ENCODE data around the gene ATP6V1F.

ATP6V1F gene

DNA sequence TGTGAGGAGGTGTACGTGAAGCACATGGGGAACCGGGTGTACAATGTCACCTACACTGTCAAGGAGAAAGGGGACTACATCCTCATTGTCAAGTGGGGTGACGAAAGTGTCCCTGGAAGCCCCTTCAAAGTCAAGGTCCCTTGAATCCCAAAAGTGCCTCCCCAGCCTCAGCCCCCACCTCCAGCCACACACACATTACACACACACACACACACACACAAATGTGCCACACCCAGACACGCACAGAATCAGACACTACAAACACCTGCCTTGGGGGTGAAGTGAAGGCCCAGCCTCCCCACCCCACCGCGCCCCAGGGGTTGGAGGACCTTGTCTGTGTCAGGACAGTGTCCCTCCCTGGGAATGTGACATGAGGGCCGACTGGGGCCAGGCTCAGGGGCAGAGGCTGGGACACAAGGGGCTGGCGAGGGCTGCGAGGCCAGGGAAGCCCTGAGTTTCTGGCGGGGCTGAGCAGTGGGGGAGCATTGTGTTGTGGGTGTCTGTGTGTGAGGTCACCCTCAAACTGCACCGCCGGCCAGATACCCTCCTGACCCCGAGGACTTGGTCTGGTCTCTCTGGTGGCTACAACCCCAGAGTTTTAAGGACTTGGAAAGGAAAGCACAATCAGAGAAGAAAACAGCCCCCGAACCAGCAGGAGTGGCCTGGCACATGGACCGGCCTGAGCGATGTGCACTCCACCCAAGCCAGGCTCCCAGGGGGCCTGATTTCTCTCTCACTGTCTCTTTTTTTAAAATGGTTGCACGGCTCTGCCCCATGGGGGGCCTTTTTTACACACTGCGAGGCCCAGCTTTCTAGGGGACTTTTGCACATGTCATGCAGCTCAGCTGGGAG is 4.0 kb upstream of the ATP6V1F start:
- Histone ChIP-seq H3K4me3 (ENCODE audit: low read depth, low read length) (no peak overlapping the region), H3K4me1 (ENCODE audit: control insufficient read depth, insufficient read depth, low read length) (peaks cover under 1% of the 10 kb centered on the region), H3K36me3 (ENCODE audit: control insufficient read depth, insufficient read depth, low read length) (peaks cover 28% of the 10 kb centered on the region), H3K9ac (ENCODE audit: low read depth, low read length) (no peak overlapping the region), H3K27me3 (ENCODE audit: control insufficient read depth, insufficient read depth, low read length) (no peaks in the 10 kb centered on the region), H3K9me3 (ENCODE audit: control insufficient read depth, insufficient read depth, low read length) (no peaks in the 10 kb centered on the region)

DNA sequence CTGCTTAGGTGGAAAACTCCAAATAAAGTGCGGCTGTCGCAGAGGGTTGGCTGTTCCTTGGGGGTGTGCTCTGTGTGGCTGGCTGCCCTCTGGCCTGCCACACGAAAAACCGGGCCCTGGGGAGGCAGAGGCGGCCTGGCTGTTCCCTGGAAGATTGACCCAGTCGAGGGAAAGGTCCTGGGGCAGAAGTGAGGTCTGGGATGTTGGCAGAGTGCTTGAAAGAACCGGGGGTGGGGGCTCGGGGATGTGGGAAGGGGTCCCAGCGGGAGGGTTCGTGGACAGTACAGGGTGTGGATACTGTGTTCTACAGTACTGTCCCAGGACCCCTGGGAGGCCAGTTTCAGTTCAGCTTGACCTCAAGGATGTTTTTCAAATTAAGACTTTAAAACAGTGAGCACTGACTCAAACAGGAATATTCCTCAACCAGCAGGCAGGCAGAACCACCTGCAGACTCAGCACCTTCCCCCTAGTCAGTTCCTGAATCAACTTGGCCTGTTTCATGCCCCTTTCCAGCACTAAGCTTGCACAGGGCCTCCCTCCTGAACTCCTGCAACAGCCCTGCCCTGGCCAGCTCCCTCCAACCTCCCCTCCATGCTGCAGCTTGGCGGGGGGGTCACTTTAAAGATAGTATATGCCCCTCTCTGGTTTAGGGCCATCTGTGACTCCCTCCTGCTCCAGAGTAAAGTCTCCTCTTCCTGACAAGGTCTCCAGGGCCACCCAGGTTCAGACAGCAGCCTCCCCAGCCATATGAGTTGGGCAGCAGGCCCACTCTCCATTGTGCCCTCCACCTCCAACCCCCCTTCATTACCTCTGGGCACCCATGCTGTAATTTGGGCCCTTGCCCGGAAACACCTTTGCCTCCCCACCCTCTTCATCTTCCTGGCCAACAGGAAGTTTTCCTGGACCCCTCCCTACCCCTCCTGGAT is 3.2 kb upstream of the ATP6V1F start:
- H3K4me3 ChIP-seq (ENCODE audit: low read depth, low read length): no peak overlapping the region
- H3K36me3 ChIP-seq (ENCODE audit: control insufficient read depth, insufficient read depth, low read length): peaks cover 19% of the 10 kb centered on the region
- peaks cover 4% of the 10 kb centered on the region for H3K4me1 ChIP-seq (ENCODE audit: control insufficient read depth, insufficient read depth, low read length)
- H3K9ac ChIP-seq (ENCODE audit: low read depth, low read length): no peak overlapping the region
- H3K9me3 ChIP-seq (ENCODE audit: control insufficient read depth, insufficient read depth, low read length): no peaks in the 10 kb centered on the region
- no peaks in the 10 kb centered on the region for H3K27me3 ChIP-seq (ENCODE audit: control insufficient read depth, insufficient read depth, low read length)

DNA sequence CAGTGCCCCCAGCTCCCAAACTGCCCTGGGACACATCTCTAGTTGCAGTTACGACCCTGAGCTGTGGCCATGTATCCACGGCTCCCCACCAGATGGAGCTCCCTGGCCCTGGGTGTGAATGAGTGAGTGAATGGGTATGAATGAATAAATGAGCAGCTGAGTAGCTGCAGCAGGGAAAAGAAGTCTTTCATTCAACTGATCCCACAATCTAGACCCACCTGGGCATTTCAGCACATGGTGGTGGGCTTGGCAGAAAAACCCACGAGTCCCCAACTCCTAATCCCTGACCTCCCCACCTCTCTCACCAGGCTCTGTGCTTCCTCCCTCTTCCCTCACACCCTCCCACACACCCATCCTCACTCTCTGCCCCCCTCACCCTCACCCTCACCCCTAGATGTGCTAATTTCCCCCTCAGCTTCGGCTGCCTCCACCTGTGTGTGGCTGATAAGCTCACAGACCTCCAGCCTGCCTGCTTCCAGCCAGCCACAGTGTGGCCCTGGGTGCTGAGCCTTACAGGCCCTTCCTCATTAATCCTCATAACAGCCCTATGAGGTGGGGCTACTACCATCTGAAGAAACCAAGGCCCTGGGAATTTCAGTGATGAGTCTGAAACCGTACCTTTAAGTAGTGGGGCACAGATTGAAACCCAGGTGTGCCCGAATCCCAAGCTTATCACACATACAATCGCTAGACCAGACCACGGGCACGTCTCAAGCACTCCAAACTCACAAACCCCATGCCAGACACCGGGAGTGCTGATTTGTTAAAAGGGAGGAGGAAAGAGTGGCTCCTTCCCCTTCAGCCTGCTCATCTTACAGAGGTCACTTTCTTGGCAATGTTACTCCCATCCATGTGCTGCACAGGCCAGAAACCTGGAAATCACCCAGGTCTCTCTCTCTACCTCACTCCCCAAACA is 2.2 kb upstream of the ATP6V1F start:
- peaks cover 4% of the 10 kb centered on the region for H3K4me1 ChIP-seq (ENCODE audit: control insufficient read depth, insufficient read depth, low read length)
- H3K27me3 ChIP-seq (ENCODE audit: control insufficient read depth, insufficient read depth, low read length): no peaks in the 10 kb centered on the region
- H3K4me3 ChIP-seq (ENCODE audit: low read depth, low read length): no peak overlapping the region
- peaks cover 17% of the 10 kb centered on the region for H3K36me3 ChIP-seq (ENCODE audit: control insufficient read depth, insufficient read depth, low read length)
- H3K9ac ChIP-seq (ENCODE audit: low read depth, low read length): no peak overlapping the region
- no peaks in the 10 kb centered on the region for H3K9me3 ChIP-seq (ENCODE audit: control insufficient read depth, insufficient read depth, low read length)

DNA sequence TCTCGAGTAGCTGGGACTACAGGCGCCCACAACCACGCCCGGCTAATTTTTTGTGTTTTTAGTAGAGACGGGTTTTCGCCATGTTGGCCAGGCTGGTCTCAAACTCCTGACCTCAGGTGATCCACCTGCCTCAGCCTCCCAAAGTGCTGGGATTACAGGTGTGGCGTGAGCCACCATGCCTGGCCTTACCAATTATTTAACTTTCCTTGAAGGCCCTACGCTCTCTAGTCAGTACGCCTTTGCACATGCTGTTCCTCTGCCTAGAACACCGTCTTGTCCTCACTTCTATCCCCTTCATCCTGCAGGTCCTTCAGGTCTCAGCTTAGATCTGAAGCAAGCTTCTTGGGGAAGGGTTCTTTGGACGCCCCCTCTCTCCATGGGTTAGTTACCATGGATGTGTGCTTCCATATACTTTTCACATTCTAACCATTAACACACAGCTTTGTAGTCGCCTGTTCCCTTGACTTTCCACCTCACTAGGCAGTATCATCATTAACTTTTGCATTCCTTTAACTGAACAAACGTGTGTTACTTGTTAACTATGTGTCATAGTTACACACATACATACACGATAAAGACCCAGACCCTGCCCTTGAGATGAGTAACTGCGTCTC is 592 bp upstream of the ATP6V1F start:
- Histone ChIP-seq H3K4me3 (ENCODE audit: low read depth, low read length) (peak overlapping the region; percentile 97), H3K9ac (ENCODE audit: low read depth, low read length) (no peak overlapping the region), H3K9me3 (ENCODE audit: control insufficient read depth, insufficient read depth, low read length) (no peaks in the 10 kb centered on the region), H3K4me1 (ENCODE audit: control insufficient read depth, insufficient read depth, low read length) (peaks cover 4% of the 10 kb centered on the region), H3K27me3 (ENCODE audit: control insufficient read depth, insufficient read depth, low read length) (peaks cover under 1% of the 10 kb centered on the region), H3K36me3 (ENCODE audit: control insufficient read depth, insufficient read depth, low read length) (peaks cover 20% of the 10 kb centered on the region)

DNA sequence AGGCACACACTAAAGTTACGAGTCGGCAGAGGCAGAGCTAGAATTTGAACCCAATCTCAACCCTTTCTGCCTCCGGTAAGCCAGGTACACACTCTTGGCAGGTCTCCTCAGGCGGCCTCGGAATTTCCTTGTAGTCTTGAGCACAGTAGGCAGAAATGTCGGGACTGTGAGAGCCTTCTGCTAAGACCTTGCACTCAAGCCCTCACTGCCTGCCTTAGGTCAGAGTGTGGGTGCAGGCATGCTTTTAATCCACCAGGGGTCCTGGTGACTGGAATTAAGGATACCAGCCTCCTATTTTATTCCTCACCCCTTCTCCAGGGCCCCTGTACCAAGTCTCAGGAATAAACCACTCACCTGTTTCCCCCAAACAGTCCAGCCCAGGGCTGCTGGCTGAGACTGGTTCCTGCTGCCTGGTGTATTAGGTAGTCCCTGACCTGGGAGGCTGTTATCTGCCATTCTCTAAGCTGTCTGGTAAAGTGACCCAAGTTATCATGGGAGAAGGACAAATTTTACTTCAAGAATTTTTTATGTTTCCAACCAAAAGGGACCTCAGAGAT is 855 bp downstream of the ATP6V1F start:
- Histone ChIP-seq H3K36me3 (ENCODE audit: control insufficient read depth, insufficient read depth, low read length) (peaks cover 17% of the 10 kb centered on the region), H3K27me3 (ENCODE audit: control insufficient read depth, insufficient read depth, low read length) (peaks cover 10% of the 10 kb centered on the region), H3K4me3 (ENCODE audit: low read depth, low read length) (peak overlapping the region; percentile 97), H3K9ac (ENCODE audit: low read depth, low read length) (peak overlapping the region; percentile 90), H3K9me3 (ENCODE audit: control insufficient read depth, insufficient read depth, low read length) (no peaks in the 10 kb centered on the region), H3K4me1 (ENCODE audit: control insufficient read depth, insufficient read depth, low read length) (peaks cover 9% of the 10 kb centered on the region)

DNA sequence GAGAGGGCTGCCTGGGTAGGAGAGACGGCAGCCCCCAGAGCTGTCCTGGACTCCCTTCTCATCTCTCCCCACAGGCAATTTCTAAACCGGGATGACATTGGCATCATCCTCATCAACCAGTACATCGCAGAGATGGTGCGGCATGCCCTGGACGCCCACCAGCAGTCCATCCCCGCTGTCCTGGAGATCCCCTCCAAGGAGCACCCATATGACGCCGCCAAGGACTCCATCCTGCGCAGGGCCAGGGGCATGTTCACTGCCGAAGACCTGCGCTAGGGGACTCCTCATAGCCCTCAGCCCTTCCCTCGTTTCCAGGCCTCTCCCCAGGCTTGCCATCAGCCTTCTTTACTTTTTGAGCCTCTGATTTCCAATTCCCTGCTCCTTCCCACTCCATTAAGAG is 2.6 kb downstream of the ATP6V1F start:
- Histone ChIP-seq H3K9ac (ENCODE audit: low read depth, low read length) (no peak overlapping the region), H3K36me3 (ENCODE audit: control insufficient read depth, insufficient read depth, low read length) (peaks cover 13% of the 10 kb centered on the region), H3K9me3 (ENCODE audit: control insufficient read depth, insufficient read depth, low read length) (no peaks in the 10 kb centered on the region), H3K4me3 (ENCODE audit: low read depth, low read length) (no peak overlapping the region), H3K4me1 (ENCODE audit: control insufficient read depth, insufficient read depth, low read length) (peaks cover 13% of the 10 kb centered on the region), H3K27me3 (ENCODE audit: control insufficient read depth, insufficient read depth, low read length) (peaks cover 17% of the 10 kb centered on the region)

DNA sequence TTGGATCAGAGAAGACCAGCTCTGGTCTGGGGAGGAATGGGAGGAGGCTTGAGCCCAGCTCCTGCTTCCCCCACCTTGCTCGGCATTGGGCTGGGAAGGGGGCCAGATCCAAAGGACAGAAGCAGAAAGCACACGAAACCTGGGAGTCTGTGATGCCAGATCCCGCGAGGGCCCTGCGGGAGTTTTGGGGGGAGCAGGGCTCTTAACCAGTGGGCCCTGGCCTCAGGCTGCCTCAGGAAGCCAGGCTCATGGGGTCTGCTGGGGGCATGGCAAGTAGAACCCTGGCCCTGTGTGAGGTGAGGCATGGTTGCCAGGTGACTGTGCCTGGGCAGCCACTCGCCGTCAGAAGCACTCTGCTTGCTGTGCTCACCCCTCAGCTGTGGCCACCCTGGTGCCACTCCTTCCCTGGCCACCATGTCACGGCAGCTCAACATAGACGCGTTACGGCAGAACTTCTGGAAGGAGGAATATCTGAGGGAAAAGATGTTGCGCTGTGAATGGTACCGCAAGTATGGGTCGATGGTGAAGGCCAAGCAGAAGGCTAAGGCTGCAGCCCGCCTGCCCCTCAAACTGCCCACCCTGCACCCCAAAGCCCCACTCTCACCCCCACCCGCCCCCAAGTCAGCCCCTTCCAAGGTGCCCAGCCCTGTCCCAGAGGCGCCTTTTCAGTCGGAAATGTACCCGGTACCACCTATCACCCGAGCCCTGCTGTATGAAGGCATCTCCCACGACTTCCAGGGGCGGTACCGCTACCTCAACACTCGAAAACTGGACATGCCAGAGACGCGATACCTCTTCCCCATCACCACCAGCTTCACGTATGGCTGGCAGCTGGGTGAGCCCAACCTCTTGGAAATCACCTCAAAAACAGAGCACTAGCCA is 3.6 kb downstream of the ATP6V1F start:
- Histone ChIP-seq H3K36me3 (ENCODE audit: control insufficient read depth, insufficient read depth, low read length) (peaks cover 13% of the 10 kb centered on the region), H3K4me3 (ENCODE audit: low read depth, low read length) (no peak overlapping the region), H3K9me3 (ENCODE audit: control insufficient read depth, insufficient read depth, low read length) (no peaks in the 10 kb centered on the region), H3K27me3 (ENCODE audit: control insufficient read depth, insufficient read depth, low read length) (peaks cover 26% of the 10 kb centered on the region), H3K9ac (ENCODE audit: low read depth, low read length) (no peak overlapping the region), H3K4me1 (ENCODE audit: control insufficient read depth, insufficient read depth, low read length) (peaks cover 13% of the 10 kb centered on the region)

DNA sequence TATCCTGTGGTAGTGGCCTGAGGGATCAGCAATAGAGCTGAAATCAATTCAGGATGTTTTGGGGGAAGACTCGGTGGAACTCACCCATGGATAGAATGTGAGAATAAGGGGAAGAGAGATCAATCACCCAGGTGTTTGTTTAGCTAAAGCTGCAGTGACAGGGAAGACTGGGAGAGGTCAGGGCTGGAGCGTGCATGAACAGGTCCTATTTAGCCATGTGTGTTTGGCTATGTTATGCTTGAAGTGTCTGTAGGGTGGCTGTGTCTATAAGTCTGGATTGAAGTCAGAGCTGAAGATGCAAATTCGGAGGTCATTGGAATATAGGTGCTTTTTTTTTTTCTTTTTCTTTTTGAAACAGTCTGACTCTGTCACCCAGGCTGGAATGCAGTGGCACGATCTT is 4.6 kb downstream of the ATP6V1F start:
- no peak overlapping the region for H3K9ac ChIP-seq (ENCODE audit: low read depth, low read length)
- H3K4me3 ChIP-seq (ENCODE audit: low read depth, low read length): no peak overlapping the region
- peaks cover 13% of the 10 kb centered on the region for H3K36me3 ChIP-seq (ENCODE audit: control insufficient read depth, insufficient read depth, low read length)
- H3K27me3 ChIP-seq (ENCODE audit: control insufficient read depth, insufficient read depth, low read length): peaks cover 26% of the 10 kb centered on the region
- peaks cover 13% of the 10 kb centered on the region for H3K4me1 ChIP-seq (ENCODE audit: control insufficient read depth, insufficient read depth, low read length)
- H3K9me3 ChIP-seq (ENCODE audit: control insufficient read depth, insufficient read depth, low read length): no peaks in the 10 kb centered on the region

DNA sequence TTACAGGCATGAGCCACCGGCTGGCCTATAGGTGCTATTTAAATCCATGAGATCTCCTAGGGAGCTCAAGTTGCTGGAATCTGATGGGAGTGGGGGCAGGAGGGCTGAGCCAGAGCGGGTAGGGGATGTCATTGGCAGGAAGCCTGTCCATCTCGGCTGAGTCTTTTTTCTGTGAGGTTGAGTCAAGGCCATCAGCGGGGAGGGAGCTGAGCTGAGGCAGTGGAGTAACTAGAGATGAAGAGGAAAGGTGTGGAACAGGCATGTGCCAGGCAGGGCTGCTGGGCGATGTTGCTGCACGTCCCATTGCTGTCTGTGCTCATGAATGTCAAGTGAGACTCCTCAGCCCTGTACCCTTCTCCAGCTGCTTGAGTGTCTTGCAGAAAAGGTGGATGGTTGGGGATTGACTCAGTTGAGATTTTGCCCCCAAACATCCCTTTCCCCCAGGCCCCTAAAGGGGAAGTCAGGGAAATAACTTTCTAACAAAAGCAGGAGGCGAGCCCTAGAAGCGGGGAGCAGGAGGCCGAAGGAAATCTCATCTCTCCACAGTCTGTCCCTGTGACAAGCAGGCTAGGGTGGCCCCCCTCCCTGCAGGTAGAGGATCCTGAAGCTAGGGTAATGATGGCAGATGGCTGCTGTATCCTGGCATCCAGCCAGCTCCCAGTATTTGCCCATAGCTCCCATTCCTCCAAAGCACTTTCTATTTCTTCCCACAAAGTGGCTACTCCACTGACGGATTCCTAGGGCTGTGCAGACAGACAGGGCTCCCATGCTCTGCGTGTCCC is 5.4 kb downstream of the ATP6V1F start:
- Histone ChIP-seq H3K9me3 (ENCODE audit: control insufficient read depth, insufficient read depth, low read length) (no peaks in the 10 kb centered on the region), H3K36me3 (ENCODE audit: control insufficient read depth, insufficient read depth, low read length) (peaks cover 13% of the 10 kb centered on the region), H3K4me1 (ENCODE audit: control insufficient read depth, insufficient read depth, low read length) (peaks cover 13% of the 10 kb centered on the region), H3K27me3 (ENCODE audit: control insufficient read depth, insufficient read depth, low read length) (peaks cover 26% of the 10 kb centered on the region), H3K4me3 (ENCODE audit: low read depth, low read length) (peak overlapping the region; percentile 55), H3K9ac (ENCODE audit: low read depth, low read length) (no peak overlapping the region)

Measured in iPS-15b (cell line).